Measurements from ENCODE around the gene RUNX3. TPM values are rescaled to one million over a fixed set of nuclear protein-coding genes. Genes with fewer than 3 reads are reported as not detected.

The RUNX3 gene
- total and polyA plus RNA-seq, 2 of the 8 experiments (the other 6 are each of a cell fraction or from before 2014, with no cell fraction given), result 0.62 to 0.82 TPM

DNA sequence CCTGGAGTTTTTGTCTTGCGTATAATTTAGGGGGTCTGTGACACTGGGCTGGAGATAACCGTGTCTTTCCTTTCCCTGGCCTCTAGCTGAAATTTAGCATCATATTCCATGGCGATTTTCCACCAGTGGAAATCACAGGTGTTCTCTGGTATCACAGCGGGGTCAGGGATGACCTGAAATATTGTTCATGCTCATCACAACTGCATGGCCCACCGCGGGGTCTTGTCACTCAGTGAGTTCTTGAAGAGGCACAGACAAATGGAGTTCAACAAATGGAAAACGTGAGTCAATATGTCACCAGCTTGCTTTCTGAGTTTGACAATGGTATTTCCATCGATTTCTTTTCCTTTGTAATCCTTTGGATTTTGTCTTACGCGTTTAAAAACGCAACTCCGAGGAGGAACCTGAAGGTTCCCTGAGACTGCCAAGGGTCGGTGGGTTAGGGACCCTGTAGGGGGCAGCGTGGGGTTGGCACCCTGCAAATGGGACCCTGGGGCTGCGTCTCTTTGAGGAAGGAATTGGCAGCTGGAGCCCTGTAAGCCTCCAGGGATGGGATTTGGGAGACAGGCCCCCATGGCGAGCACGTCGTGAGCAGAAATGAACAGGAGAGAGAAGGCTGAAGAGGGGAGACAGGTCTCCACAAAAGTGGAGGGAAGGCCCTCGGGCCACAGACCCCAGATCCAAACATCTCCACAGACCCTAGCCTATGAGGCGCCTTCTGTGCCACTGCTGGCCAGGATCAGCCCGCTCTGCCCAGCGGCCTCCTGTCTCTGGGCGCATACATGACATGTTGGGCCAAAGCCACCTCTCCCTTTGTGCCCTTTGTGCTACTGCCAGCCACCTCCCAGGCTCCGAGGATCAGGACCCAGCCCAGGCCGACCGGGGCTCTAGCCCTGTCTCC, 32.1 kb upstream of the RUNX3 start:
- WGBS, 2 experiments (ENCODE audit: extremely low coverage in 1 of 2, insufficient coverage in 1 of 2, insufficient read length in 1 of 2, insufficient replicate concordance in 2 of 2, low coverage in 1 of 2, low lambda C conversion rate in 2 of 2, missing lambda C conversion rate in 1 of 2), result 87% methylated on average over 26 of the region's 26 CpGs; no CpG with 5 or more reads in 1 of the 2 experiments
- Histone ChIP-seq H2BK15ac (ENCODE audit: low read length) (no peak overlapping the region), H2BK12ac (ENCODE audit: low read depth, low read length) (0 out of 2 replicates have a peak overlapping the region, but pooled peaks have one; percentile 9), H2BK120ac (replicated peaks; ENCODE audit: low read depth, low read length) (no peak overlapping the region), H3K9ac (replicated peaks in 1 of 4; ENCODE audit: extremely low read depth in 1 of 4, low read depth in 3 of 4, low read length in 3 of 4) (no peak overlapping the region), H4K20me1 (replicated peaks in 1 of 2; ENCODE audit: control insufficient read depth in 1 of 2, insufficient read depth in 2 of 2, low read length in 2 of 2) (no peaks in the 10 kb centered on the region), H3K36me3 (ENCODE audit: control insufficient read depth in 2 of 4, insufficient read depth in 4 of 4, low read length in 3 of 4) (no peaks in the 10 kb centered on the region), H3K23ac (ENCODE audit: insufficient read length) (no peak overlapping the region), H4K8ac (ENCODE audit: extremely low read depth, insufficient read depth, low read length) (no peak overlapping the region), H3K27me3 (replicated peaks in 1 of 4; ENCODE audit: control insufficient read depth in 3 of 4, extremely low read depth in 1 of 4, insufficient read depth in 3 of 4, low read length in 3 of 4) (no peaks in the 10 kb centered on the region), H3K4ac (replicated peaks; ENCODE audit: insufficient read length, low read depth, low read length) (no peak overlapping the region), H3K56ac (replicated peaks; ENCODE audit: insufficient read length, low read depth, low read length) (no peak overlapping the region), H3K79me1 (ENCODE audit: low read depth, low read length) (no peaks in the 10 kb centered on the region), H2AK5ac (ENCODE audit: low read depth, low read length) (no peak overlapping the region), H4K5ac (ENCODE audit: insufficient read length, low read depth, low read length) (no peak overlapping the region), H3K14ac (ENCODE audit: insufficient read length) (no peak overlapping the region), H3K79me2 (ENCODE audit: control insufficient read depth in 1 of 2, insufficient read depth in 2 of 2, low read length in 2 of 2) (no peaks in the 10 kb centered on the region), H3K4me2 (ENCODE audit: insufficient read depth in 1 of 2, low read depth in 2 of 2, low read length in 2 of 2) (no peak overlapping the region), H3K27ac (ENCODE audit: low read depth, low read length) (no peak overlapping the region), H3K4me1 (replicated peaks in 1 of 4; ENCODE audit: control insufficient read depth in 3 of 4, insufficient read depth in 4 of 4, low read length in 3 of 4) (no peaks in the 10 kb centered on the region), H3K4me3 (ENCODE audit: extremely low read depth in 1 of 4, insufficient read depth in 2 of 4, low read depth in 3 of 4, low read length in 4 of 4) (no peak overlapping the region), H2BK5ac (ENCODE audit: low read depth, low read length) (no peak overlapping the region), H3K23me2 (ENCODE audit: low read depth, low read length) (no peaks in the 10 kb centered on the region; the same call in 1 of the 2 replicates), H3K9me3 (ENCODE audit: insufficient read depth in 2 of 2, low read depth in 1 of 2, low read length in 1 of 2) (no peaks in the 10 kb centered on the region), H4K91ac (replicated peaks; ENCODE audit: insufficient read length, low read length) (no peak overlapping the region), H2BK20ac (ENCODE audit: low read length) (no peak overlapping the region), H3K18ac (ENCODE audit: extremely low read depth, low read length) (no peak overlapping the region), H2AFZ (ENCODE audit: low read length) (no peak overlapping the region; the same call in 1 of the 2 replicates)
- peak in 1 of 2 experiments; percentile 69 for DNase-seq (ENCODE audit: low read depth in 1 of 2, low spot score in 2 of 2)
- CTCF ChIA-PET (ENCODE audit: partially characterized antibody), result interaction anchor here (0.6 to 2.9 kb wide), 12 partner anchors 9 to 243 kb away, joined by 3 to 14 read pairs (median 3); no protein-coding TSS in a partner anchor
- POLR2A ChIA-PET (ENCODE audit: partially characterized antibody), result no interaction called here
- FAIRE-seq, result no peak
- TF ChIP-seq BACH1 (IDR thresholded peaks at IDR 0.05; ENCODE audit: low read length), result no peak
- TF ChIP-seq RAD21 (IDR thresholded peaks at IDR 0.05 in 1 of 2, conservative IDR thresholded peaks at IDR 0.05 in 1 of 2; ENCODE audit: low read depth in 2 of 2, low read length in 2 of 2), result peak; percentile 59 to 67
- no peak for TF ChIP-seq SAP30 (IDR thresholded peaks at IDR 0.05; ENCODE audit: insufficient read depth, insufficient replicate concordance, low read length)
- TF ChIP-seq, protein P1, sequence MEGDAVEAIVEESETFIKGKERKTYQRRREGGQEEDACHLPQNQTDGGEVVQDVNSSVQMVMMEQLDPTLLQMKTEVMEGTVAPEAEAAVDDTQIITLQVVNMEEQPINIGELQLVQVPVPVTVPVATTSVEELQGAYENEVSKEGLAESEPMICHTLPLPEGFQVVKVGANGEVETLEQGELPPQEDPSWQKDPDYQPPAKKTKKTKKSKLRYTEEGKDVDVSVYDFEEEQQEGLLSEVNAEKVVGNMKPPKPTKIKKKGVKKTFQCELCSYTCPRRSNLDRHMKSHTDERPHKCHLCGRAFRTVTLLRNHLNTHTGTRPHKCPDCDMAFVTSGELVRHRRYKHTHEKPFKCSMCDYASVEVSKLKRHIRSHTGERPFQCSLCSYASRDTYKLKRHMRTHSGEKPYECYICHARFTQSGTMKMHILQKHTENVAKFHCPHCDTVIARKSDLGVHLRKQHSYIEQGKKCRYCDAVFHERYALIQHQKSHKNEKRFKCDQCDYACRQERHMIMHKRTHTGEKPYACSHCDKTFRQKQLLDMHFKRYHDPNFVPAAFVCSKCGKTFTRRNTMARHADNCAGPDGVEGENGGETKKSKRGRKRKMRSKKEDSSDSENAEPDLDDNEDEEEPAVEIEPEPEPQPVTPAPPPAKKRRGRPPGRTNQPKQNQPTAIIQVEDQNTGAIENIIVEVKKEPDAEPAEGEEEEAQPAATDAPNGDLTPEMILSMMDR (IDR thresholded peaks at IDR 0.05; ENCODE audit: control extremely low read depth in 1 of 3, insufficient read depth in 1 of 3, low read depth in 1 of 3, low read length in 3 of 3), result peak; percentile 55 to 64 (median 62)

All from H1 (cell line).